GM11168 (cell line): Measurements from ENCODE around the gene TCERG1L.
"Not testable (repeated sequence)": the region's sequence is repeated elsewhere in the genome, so short reads cannot be mapped to it uniquely, and the experiment has no call there.

Experiments used
- in situ Hi-C: fragments of 300-500 bp; cut with MboI; formaldehyde crosslinking; loops from one replicate; pipeline ENCODE4 v1.12.0; 2022; ENCODE audit warnings: low sequenced_read_pairs; ENCODE audit not compliant: unreplicated experiment

Gene TCERG1L

GRCh38 chr10:131251146-131251541 is 60.4 kb downstream of the TCERG1L start:
- in situ Hi-C loops: no loop called here

GRCh38 chr10:131250454-131251145 is 60.9 kb downstream of the TCERG1L start:
- in situ Hi-C loops: no loop called here

- in situ Hi-C loops: no loop called here
Observed at GRCh38 chr10:131249955-131250344, 61.6 kb downstream of the TCERG1L start.

- in situ Hi-C loops: no loop called here
Observed at GRCh38 chr10:131249238-131249954, 62.1 kb downstream of the TCERG1L start.

- in situ Hi-C loops: no loop called here
Observed at GRCh38 chr10:131248376-131249165, 63.0 kb downstream of the TCERG1L start.

GRCh38 chr10:131247873-131248272 is 63.6 kb downstream of the TCERG1L start:
- in situ Hi-C loops: no loop called here

GRCh38 chr10:131246775-131247174 is 64.7 kb downstream of the TCERG1L start:
- in situ Hi-C loops: no loop called here

GRCh38 chr10:131246089-131246488 is 65.4 kb downstream of the TCERG1L start:
- in situ Hi-C loops: no loop called here

- in situ Hi-C loops: no loop called here
Observed at GRCh38 chr10:131245475-131246059, 66.0 kb downstream of the TCERG1L start.

GRCh38 chr10:131244836-131245235 is 66.7 kb downstream of the TCERG1L start:
- in situ Hi-C loops: no loop called here

GRCh38 chr10:131243076-131243475 is 68.4 kb downstream of the TCERG1L start:
- in situ Hi-C loops: no loop called here

- in situ Hi-C loops: no loop called here
Observed at GRCh38 chr10:131242007-131242406, 69.5 kb downstream of the TCERG1L start.

GRCh38 chr10:131240691-131241090 is 70.8 kb downstream of the TCERG1L start:
- in situ Hi-C loops: no loop called here

- in situ Hi-C loops: no loop called here
Observed at GRCh38 chr10:131239926-131240325, 71.6 kb downstream of the TCERG1L start.

GRCh38 chr10:131239450-131239849 is 72.1 kb downstream of the TCERG1L start:
- in situ Hi-C loops: no loop called here

- in situ Hi-C loops: no loop called here
Observed at GRCh38 chr10:131238669-131239280, 72.7 kb downstream of the TCERG1L start.

GRCh38 chr10:131237991-131238651 is 73.4 kb downstream of the TCERG1L start:
- in situ Hi-C loops: no loop called here

GRCh38 chr10:131234606-131235005 is 76.9 kb downstream of the TCERG1L start:
- in situ Hi-C loops: not testable (repeated sequence)

GRCh38 chr10:131233611-131234258 is 77.8 kb downstream of the TCERG1L start:
- in situ Hi-C loops: no loop called here
